Kidney epithelial cell (primary cell): Measurements from ENCODE around the gene GCK. TPM values are rescaled to one million over a fixed set of nuclear protein-coding genes. Genes with fewer than 3 reads are reported as not detected.

Experiments
- DNase-seq: peaks from one replicate; pipeline ENCODE4 v3.0.0-alpha.2; 2010; ENCODE audit warnings: low read depth
- H3K27me3 ChIP-seq: 2 replicates; pipeline ENCODE4 v1.6.0; 2011; ENCODE audit warnings: low read length; ENCODE audit not compliant: control insufficient read depth, insufficient read depth
- H3K36me3 ChIP-seq: 2 replicates; pipeline ENCODE4 v1.5.1; 2011; ENCODE audit warnings: low read length; ENCODE audit not compliant: control insufficient read depth, insufficient read depth
- H3K4me3 ChIP-seq: 2 replicates; pipeline ENCODE4 v1.5.1; 2011; ENCODE audit warnings: low read depth, mild to moderate bottlenecking, control low read depth, low read length
- CTCF ChIP-seq: IDR thresholded peaks from 2 replicates; pipeline ENCODE4 v1.5.1; 2011; ENCODE audit warnings: mild to moderate bottlenecking, moderate library complexity, low read length, control low read depth, inconsistent platforms; ENCODE audit not compliant: insufficient read depth, poor library complexity, severe bottlenecking
- total RNA-seq: library from RNA; depleted of rRNA; stranded (reverse); fragments of >200 nt; gene quantifications from 2 replicates; pipeline ENCODE4 v1.2.3, GENCODE V29; 2015

The GCK gene
- total RNA-seq, 1 donor from 2014 or later: 2.3 TPM

- H3K36me3 ChIP-seq: no peaks in the 10 kb centered on the region
- no peak for TF ChIP-seq CTCF
- no peaks in the 10 kb centered on the region for H3K27me3 ChIP-seq
- H3K4me3 ChIP-seq: no peak overlapping the region
- DNase-seq: no peak
These were observed 27.1 kb downstream of the GCK start for GRCh38 chr7:44162179-44162578.

- H3K27me3 ChIP-seq: no peaks in the 10 kb centered on the region
- no peak for TF ChIP-seq CTCF
- DNase-seq: no peak
- no peak overlapping the region for H3K4me3 ChIP-seq
- no peaks in the 10 kb centered on the region for H3K36me3 ChIP-seq
These were observed 27.9 kb downstream of the GCK start for GRCh38 chr7:44161371-44161770.

- Histone ChIP-seq H3K27me3 (no peaks in the 10 kb centered on the region), H3K4me3 (no peak overlapping the region), H3K36me3 (no peaks in the 10 kb centered on the region)
- TF ChIP-seq CTCF: no peak
- DNase-seq: no peak
These were observed 29.2 kb downstream of the GCK start for GRCh38 chr7:44159824-44160630.

GRCh38 chr7:44158873-44159631 is 30.2 kb downstream of the GCK start:
- DNase-seq: no peak
- Histone ChIP-seq H3K4me3 (no peak overlapping the region), H3K27me3 (no peaks in the 10 kb centered on the region), H3K36me3 (no peaks in the 10 kb centered on the region)
- no peak for TF ChIP-seq CTCF

- no peak for TF ChIP-seq CTCF
These were observed 31.0 kb downstream of the GCK start for GRCh38 chr7:44158096-44158872.

More at GRCh38 chr7:44158096-44158872, 31.0 kb downstream of the GCK start:
- no peak for DNase-seq
- H3K27me3 ChIP-seq: no peaks in the 10 kb centered on the region
- no peak overlapping the region for H3K4me3 ChIP-seq
- H3K36me3 ChIP-seq: no peaks in the 10 kb centered on the region
